GM21381 (cell line): ENCODE data around the gene ALDH16A1.
"Not testable (repeated sequence)": the region's sequence is repeated elsewhere in the genome, so short reads cannot be mapped to it uniquely, and the experiment has no call there.

Experiments
- ATAC-seq: cut with Tn5 transposase; IDR thresholded peaks from one replicate; pipeline ENCODE4 v1.9.1; 2021; ENCODE audit warnings: mild to moderate bottlenecking, moderate library complexity; ENCODE audit not compliant: unreplicated experiment

Gene ALDH16A1

GRCh38 chr19:49439836-49440235, 13.2 kb upstream of the ALDH16A1 start:
- ATAC-seq, result no peak

- no peak for ATAC-seq
These were observed 12.4 kb upstream of the ALDH16A1 start for GRCh38 chr19:49440439-49441209.

GRCh38 chr19:49441210-49441959, 11.6 kb upstream of the ALDH16A1 start, which contains the start of gene SLC17A7:
SLC17A7 (minus strand) TSS chr19:49441527; CDS start chr19:49441379, 148 bp downstream.
- ATAC-seq, result no peak

- no peak for ATAC-seq
These were observed 11.1 kb upstream of the ALDH16A1 start for GRCh38 chr19:49441960-49442350.

- no peak for ATAC-seq
These were observed 10.7 kb upstream of the ALDH16A1 start for GRCh38 chr19:49442354-49442753.

- ATAC-seq, result peak; percentile 21
These were observed 10.2 kb upstream of the ALDH16A1 start for GRCh38 chr19:49442771-49443365.

GRCh38 chr19:49443366-49444099, 9.5 kb upstream of the ALDH16A1 start:
- peak; percentile 77 for ATAC-seq

GRCh38 chr19:49444100-49444700, 8.8 kb upstream of the ALDH16A1 start:
- ATAC-seq, result not testable (repeated sequence)

GRCh38 chr19:49445997-49446396, 7.0 kb upstream of the ALDH16A1 start:
- no peak for ATAC-seq

- ATAC-seq, result no peak
These were observed 5.3 kb upstream of the ALDH16A1 start for GRCh38 chr19:49447485-49448431.

- no peak for ATAC-seq
These were observed 4.6 kb upstream of the ALDH16A1 start for GRCh38 chr19:49448432-49448786.

- ATAC-seq, result no peak
These were observed 2.6 kb upstream of the ALDH16A1 start for GRCh38 chr19:49450405-49450804.

GRCh38 chr19:49451430-49452181, 1.4 kb upstream of the ALDH16A1 start, which contains the start of gene PIH1D1:
PIH1D1 (minus strand) TSS chr19:49451814; CDS start chr19:49451574, 240 bp downstream.
- peak; percentile 54 for ATAC-seq

GRCh38 chr19:49453757-49454240, 774 bp downstream of the ALDH16A1 start:
- ATAC-seq, result no peak

GRCh38 chr19:49455773-49456172, 2.7 kb downstream of the ALDH16A1 start:
- ATAC-seq, result no peak

- ATAC-seq, result no peak
These were observed 3.3 kb downstream of the ALDH16A1 start for GRCh38 chr19:49456326-49456725.

- ATAC-seq, result no peak
These were observed 5.5 kb downstream of the ALDH16A1 start for GRCh38 chr19:49458567-49458903.

- no peak for ATAC-seq
These were observed 6.4 kb downstream of the ALDH16A1 start for GRCh38 chr19:49459388-49459787.

GRCh38 chr19:49461130-49461529, 8.1 kb downstream of the ALDH16A1 start:
- ATAC-seq, result not testable (repeated sequence)
